Keratinocyte (primary cell): ENCODE data around the gene CDH13.

Experiments used
- CTCF ChIP-seq, 3 experiments: IDR thresholded peaks in 1 of 3; conservative IDR thresholded peaks in 1 of 3; optimal IDR thresholded peaks in 1 of 3; 2 replicates in 2 of 3; 3 replicates in 1 of 3; pipeline versions ENCODE3 to v1.5.1; 2011; ENCODE audit warnings: low read length in 3 of 3, mild to moderate bottlenecking in 3 of 3, moderate library complexity in 2 of 3, control low read depth in 1 of 3, inconsistent platforms in 1 of 3; ENCODE audit not compliant: insufficient read depth in 2 of 3; ENCODE audit errors: extremely low read depth in 1 of 3
- EZH2 ChIP-seq: IDR thresholded peaks from one replicate; pipeline ENCODE4 v1.6.1; 2012; ENCODE audit warnings: inconsistent platforms, mild to moderate bottlenecking, low read length, moderate library complexity

GRCh38 chr16:83755391-83755790 is 1128.6 kb downstream of the CDH13 start:
- TF ChIP-seq CTCF (optimal IDR thresholded peaks at IDR 0.05 in 1 of 3, IDR thresholded peaks at IDR 0.05 in 1 of 3, conservative IDR thresholded peaks at IDR 0.05 in 1 of 3; ENCODE audit: extremely low read depth in 1 of 3, insufficient read depth in 2 of 3, low read length in 3 of 3) (no peak), EZH2 (no peak)
